ENCODE data around the gene APOO.

APOO gene

GRCh38 chrX:23857363-23857762 lies 50.4 kb downstream of the APOO start:
- DNase-seq, result no peak

- DNase-seq, result no peak
Measured at GRCh38 chrX:23855569-23855968, 52.2 kb downstream of the APOO start.

- no peak for DNase-seq
Measured at GRCh38 chrX:23854945-23855344, 52.8 kb downstream of the APOO start.

- no peak for DNase-seq
Measured at GRCh38 chrX:23854122-23854521, 53.6 kb downstream of the APOO start.

GRCh38 chrX:23851544-23851943 lies 56.2 kb downstream of the APOO start:
- no peak for DNase-seq

GRCh38 chrX:23849241-23849640 lies 58.5 kb downstream of the APOO start:
- no peak for DNase-seq

- DNase-seq, result no peak
Measured at GRCh38 chrX:23845351-23845817, 62.4 kb downstream of the APOO start.

- no peak for DNase-seq
Measured at GRCh38 chrX:23844502-23845138, 63.1 kb downstream of the APOO start.

- DNase-seq, result no peak
Measured at GRCh38 chrX:23841847-23842522, 65.8 kb downstream of the APOO start.

- DNase-seq, result no peak
Measured at GRCh38 chrX:23840674-23841073, 67.1 kb downstream of the APOO start.

- no peak for DNase-seq
Measured at GRCh38 chrX:23838953-23839352, 68.8 kb downstream of the APOO start.

- no peak for DNase-seq
Measured at GRCh38 chrX:23832721-23833120, 75.0 kb downstream of the APOO start.

GRCh38 chrX:23828881-23829280 lies 78.9 kb downstream of the APOO start:
- DNase-seq, result no peak

GRCh38 chrX:23826653-23827052 lies 81.1 kb downstream of the APOO start:
- no peak for DNase-seq

GRCh38 chrX:23826216-23826615 lies 81.5 kb downstream of the APOO start:
- DNase-seq, result no peak

GRCh38 chrX:23825675-23826074 lies 82.1 kb downstream of the APOO start:
- DNase-seq, result no peak

- DNase-seq, result no peak
Measured at GRCh38 chrX:23822841-23823240, 84.9 kb downstream of the APOO start.

- no peak for DNase-seq
Measured at GRCh38 chrX:23822397-23822796, 85.3 kb downstream of the APOO start.

GRCh38 chrX:23821847-23822246 lies 85.9 kb downstream of the APOO start:
- no peak for DNase-seq

GRCh38 chrX:23820235-23820782 lies 87.4 kb downstream of the APOO start:
- no peak for DNase-seq

GRCh38 chrX:23819385-23820234 lies 88.1 kb downstream of the APOO start:
- no peak for DNase-seq

GRCh38 chrX:23817979-23818336 lies 89.8 kb downstream of the APOO start:
- DNase-seq, result no peak

- no peak for DNase-seq
Measured at GRCh38 chrX:23816179-23816578, 91.6 kb downstream of the APOO start.

- DNase-seq, result no peak
Measured at GRCh38 chrX:23815376-23815775, 92.4 kb downstream of the APOO start.
